ENCODE results near the gene THAP3.

THAP3 gene, protein sequence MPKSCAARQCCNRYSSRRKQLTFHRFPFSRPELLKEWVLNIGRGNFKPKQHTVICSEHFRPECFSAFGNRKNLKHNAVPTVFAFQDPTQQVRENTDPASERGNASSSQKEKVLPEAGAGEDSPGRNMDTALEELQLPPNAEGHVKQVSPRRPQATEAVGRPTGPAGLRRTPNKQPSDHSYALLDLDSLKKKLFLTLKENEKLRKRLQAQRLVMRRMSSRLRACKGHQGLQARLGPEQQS

DNA sequence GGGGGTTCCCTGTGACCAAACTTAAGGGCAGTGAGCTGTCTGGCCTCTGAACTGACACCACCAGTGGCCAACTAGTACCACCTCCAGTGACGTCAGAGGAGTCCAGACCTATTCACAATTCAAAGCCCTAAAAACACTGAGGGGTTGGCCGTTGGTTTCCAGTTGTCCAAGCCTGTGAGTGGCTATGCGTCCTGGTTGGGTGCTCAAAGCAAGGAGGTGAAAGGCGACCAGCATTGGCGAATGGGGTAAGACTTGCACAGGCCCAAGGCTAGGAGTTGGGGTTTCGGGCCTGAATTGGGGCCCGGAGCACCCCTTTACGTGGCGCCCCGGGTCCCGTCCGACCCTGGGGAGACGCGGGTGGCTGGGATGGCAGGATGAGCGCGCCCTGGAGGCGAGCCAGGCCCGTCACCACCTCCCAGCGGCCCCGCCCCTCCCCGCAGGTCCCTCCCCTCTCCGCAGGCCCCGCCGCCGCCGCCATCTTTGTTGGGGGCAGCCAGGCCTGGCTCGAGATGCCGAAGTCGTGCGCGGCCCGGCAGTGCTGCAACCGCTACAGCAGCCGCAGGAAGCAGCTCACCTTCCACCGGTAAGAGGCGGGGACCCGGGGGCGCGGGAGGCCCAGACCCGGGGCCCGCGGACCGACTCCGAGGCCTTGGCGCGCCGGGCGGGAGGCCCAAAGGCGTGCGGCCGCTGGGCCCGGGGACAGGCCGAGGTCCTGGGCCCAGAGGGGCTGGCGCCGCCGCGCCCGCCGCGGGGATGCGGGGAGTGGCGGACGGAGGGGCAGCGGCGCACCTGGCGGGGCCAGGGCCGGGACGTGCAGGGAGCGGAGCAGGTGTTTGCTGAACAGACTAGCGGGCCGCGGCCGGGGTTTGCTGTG lies at the start of gene THAP3:
TSS of gene THAP3 (plus strand) at position 159 of the 874 bp plus-strand sequence. CDS start at position 510, 351 bp downstream.
- DNase-seq: peak; percentile 91
- Mint-ChIP-seq H3K27me3 (no peaks in the 10 kb centered on the region), H3K4me3 (peak within 1 kb of the TSS; percentile 87), H3K27ac (peak within 1 kb of the TSS; percentile 81), H3K4me1 (peaks cover 31% of the 10 kb centered on the region), H3K36me3 (ENCODE audit: low read depth) (peaks cover 16% of the 10 kb centered on the region), H3K9me3 (no peaks in the 10 kb centered on the region)
- peak; percentile 92 for ATAC-seq

DNA sequence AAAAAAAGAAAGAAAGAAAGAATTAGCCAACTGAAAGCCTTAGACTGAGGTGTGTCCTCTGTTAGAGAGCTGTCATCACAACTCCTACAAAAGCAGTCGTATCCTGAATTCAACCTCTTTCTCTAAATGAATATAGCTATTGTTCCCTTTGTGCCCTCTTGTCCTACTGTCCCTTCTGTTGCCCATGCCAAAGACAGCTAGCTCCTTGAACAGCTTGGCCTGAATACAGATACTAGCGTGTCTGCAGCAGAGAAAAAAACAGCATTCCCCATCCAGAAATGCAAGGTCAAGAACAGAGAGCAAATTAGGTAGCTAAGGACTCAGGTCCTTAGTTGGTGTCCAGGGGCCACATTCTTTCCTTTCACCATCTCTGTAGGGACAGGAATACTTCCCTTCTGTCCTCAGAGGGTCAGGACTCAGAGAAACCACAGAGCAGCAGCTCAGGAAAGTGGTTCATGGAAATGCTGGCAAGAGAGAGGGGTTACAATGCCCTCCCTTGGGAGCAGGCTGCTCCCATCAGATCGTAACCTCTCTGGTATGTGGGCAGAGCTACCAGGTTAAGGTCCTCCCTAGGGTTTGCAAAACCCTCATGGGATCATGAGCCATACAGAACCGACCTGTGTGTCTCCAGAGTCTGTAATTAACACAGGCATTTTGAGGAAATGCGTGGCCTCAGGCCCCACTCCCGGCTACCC lies 46.7 kb upstream of the THAP3 start:
- H3K36me3 Mint-ChIP-seq (ENCODE audit: low read depth): peaks cover 6% of the 10 kb centered on the region
- H3K4me3 Mint-ChIP-seq: no peak overlapping the region
- no peak overlapping the region for H3K27ac Mint-ChIP-seq
- no peak for DNase-seq
- ATAC-seq: no peak
- no peaks in the 10 kb centered on the region for H3K27me3 Mint-ChIP-seq
- H3K9me3 Mint-ChIP-seq: no peaks in the 10 kb centered on the region
- H3K4me1 Mint-ChIP-seq: peaks cover 31% of the 10 kb centered on the region

DNA sequence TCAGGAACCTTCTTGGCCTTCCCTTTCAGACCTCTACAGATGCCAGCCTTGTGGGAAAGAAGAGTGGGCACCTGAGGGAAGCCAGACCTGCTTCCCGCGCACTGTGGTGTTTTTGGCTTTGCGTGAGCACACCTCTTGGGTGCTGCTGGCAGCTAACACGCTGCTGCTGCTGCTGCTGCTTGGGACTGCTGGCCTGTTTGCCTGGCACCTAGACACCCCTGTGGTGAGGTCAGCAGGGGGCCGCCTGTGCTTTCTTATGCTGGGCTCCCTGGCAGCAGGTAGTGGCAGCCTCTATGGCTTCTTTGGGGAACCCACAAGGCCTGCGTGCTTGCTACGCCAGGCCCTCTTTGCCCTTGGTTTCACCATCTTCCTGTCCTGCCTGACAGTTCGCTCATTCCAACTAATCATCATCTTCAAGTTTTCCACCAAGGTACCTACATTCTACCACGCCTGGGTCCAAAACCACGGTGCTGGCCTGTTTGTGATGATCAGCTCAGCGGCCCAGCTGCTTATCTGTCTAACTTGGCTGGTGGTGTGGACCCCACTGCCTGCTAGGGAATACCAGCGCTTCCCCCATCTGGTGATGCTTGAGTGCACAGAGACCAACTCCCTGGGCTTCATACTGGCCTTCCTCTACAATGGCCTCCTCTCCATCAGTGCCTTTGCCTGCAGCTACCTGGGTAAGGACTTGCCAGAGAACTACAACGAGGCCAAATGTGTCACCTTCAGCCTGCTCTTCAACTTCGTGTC lies 45.9 kb upstream of the THAP3 start:
- Mint-ChIP-seq H3K9me3 (no peaks in the 10 kb centered on the region), H3K27ac (peak overlapping the region; percentile 94), H3K4me3 (peak overlapping the region; percentile 89), H3K36me3 (ENCODE audit: low read depth) (peaks cover 6% of the 10 kb centered on the region), H3K4me1 (peaks cover 31% of the 10 kb centered on the region), H3K27me3 (no peaks in the 10 kb centered on the region)
- ATAC-seq (no peak), DNase-seq (no peak)

DNA sequence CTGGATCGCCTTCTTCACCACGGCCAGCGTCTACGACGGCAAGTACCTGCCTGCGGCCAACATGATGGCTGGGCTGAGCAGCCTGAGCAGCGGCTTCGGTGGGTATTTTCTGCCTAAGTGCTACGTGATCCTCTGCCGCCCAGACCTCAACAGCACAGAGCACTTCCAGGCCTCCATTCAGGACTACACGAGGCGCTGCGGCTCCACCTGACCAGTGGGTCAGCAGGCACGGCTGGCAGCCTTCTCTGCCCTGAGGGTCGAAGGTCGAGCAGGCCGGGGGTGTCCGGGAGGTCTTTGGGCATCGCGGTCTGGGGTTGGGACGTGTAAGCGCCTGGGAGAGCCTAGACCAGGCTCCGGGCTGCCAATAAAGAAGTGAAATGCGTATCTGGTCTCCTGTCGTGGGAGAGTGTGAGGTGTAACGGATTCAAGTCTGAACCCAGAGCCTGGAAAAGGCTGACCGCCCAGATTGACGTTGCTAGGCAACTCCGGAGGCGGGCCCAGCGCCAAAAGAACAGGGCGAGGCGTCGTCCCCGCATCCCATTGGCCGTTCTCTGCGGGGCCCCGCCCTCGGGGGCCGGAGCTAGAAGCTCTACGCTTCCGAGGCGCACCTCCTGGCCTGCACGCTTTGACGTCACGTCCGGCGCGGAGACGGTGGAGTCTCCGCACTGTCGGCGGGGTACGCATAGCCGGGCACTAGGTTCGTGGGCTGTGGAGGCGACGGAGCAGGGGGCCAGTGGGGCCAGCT lies 45.1 kb upstream of the THAP3 start, which contains the start of gene ZBTB48:
TSS of gene ZBTB48 (plus strand) at position 621 of the 745 bp plus-strand sequence. CDS start 616 bp downstream, outside the sequence.
- peak within 1 kb of the TSS; percentile 89 for H3K4me3 Mint-ChIP-seq
- peaks cover 31% of the 10 kb centered on the region for H3K4me1 Mint-ChIP-seq
- H3K9me3 Mint-ChIP-seq: no peaks in the 10 kb centered on the region
- peaks cover 6% of the 10 kb centered on the region for H3K36me3 Mint-ChIP-seq (ENCODE audit: low read depth)
- no peaks in the 10 kb centered on the region for H3K27me3 Mint-ChIP-seq
- peak; percentile 99 for ATAC-seq
- H3K27ac Mint-ChIP-seq: peak within 1 kb of the TSS; percentile 94
- DNase-seq: peak; percentile 98

DNA sequence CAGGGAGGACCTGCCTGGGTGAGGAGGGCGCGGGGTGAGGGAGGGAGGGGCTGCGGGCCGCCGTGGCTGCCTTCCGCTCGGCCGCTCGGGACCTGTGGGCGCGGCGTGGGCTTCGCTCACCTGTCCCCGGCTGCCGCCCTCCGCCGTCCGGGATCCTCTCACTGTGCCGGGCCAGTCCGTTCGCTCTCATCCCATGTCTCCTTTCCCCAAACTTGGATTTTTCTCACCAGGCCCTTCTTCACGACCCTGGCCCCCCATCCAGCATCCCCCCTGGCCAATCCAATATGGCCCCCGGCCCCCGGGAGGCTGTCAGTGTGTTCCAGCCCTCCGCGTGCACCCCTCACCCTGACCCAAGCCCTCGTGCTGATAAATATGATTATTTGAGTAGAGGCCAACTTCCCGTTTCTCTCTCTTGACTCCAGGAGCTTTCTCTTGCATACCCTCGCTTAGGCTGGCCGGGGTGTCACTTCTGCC lies 44.5 kb upstream of the THAP3 start:
- Mint-ChIP-seq H3K4me1 (peaks cover 31% of the 10 kb centered on the region), H3K36me3 (ENCODE audit: low read depth) (peaks cover 6% of the 10 kb centered on the region), H3K27me3 (no peaks in the 10 kb centered on the region), H3K9me3 (no peaks in the 10 kb centered on the region), H3K4me3 (peak overlapping the region; percentile 89), H3K27ac (peak overlapping the region; percentile 94)
- ATAC-seq (no peak), DNase-seq (no peak)

DNA sequence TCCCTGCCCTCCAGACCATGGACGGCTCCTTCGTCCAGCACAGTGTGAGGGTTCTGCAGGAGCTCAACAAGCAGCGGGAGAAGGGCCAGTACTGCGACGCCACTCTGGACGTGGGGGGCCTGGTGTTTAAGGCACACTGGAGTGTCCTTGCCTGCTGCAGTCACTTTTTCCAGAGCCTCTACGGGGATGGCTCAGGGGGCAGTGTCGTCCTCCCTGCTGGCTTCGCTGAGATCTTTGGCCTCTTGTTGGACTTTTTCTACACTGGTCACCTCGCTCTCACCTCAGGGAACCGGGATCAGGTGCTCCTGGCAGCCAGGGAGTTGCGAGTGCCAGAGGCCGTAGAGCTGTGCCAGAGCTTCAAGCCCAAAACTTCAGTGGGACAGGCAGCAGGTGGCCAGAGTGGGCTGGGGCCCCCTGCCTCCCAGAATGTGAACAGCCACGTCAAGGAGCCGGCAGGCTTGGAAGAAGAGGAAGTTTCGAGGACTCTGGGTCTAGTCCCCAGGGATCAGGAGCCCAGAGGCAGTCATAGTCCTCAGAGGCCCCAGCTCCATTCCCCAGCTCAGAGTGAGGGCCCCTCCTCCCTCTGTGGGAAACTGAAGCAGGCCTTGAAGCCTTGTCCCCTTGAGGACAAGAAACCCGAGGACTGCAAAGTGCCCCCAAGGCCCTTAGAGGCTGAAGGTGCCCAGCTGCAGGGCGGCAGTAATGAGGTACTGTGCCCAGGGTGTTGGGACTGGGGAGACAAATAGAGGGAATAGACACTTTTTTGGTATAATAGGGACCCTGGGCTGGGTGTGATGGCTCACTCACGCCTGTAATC lies 43.9 kb upstream of the THAP3 start:
- H3K4me3 Mint-ChIP-seq: peak overlapping the region; percentile 89
- no peak for DNase-seq
- peaks cover 6% of the 10 kb centered on the region for H3K36me3 Mint-ChIP-seq (ENCODE audit: low read depth)
- peaks cover 31% of the 10 kb centered on the region for H3K4me1 Mint-ChIP-seq
- no peaks in the 10 kb centered on the region for H3K9me3 Mint-ChIP-seq
- no peak for ATAC-seq
- H3K27me3 Mint-ChIP-seq: no peaks in the 10 kb centered on the region
- peak overlapping the region; percentile 94 for H3K27ac Mint-ChIP-seq

DNA sequence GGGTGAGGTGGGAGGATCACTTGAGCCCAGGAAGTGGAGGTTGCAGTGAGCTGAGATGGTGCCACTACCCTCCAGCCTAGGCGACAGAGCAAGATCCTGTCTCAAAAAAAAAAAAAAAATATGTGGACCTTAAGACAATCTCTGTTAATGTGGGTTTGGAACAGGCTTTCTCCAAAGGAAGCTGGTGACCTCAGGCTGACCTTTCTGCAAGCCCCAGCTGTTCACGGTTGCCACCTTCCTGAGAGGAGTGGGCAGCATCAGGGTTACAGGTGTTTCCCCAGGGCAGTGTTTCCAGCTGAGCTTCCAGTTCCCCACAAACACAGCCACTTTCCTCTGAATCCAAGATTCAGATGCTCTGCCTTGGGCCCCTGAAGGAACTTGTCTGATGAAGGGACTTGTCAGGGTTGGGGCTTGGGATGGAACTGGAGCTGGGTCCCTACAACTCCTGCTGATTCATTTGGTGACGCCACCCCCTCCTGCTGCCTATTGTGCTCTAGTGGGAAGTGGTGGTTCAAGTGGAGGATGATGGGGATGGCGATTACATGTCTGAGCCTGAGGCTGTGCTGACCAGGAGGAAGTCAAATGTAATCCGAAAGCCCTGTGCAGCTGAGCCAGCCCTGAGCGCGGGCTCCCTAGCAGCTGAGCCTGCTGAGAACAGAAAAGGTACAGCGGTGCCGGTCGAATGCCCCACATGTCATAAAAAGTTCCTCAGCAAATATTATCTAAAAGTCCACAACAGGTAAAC lies 42.9 kb upstream of the THAP3 start:
- Mint-ChIP-seq H3K27me3 (no peaks in the 10 kb centered on the region), H3K27ac (peak overlapping the region; percentile 40), H3K36me3 (ENCODE audit: low read depth) (peaks cover 6% of the 10 kb centered on the region), H3K9me3 (no peaks in the 10 kb centered on the region), H3K4me3 (peak overlapping the region; percentile 89), H3K4me1 (peaks cover 31% of the 10 kb centered on the region)
- no peak for DNase-seq
- no peak for ATAC-seq

DNA sequence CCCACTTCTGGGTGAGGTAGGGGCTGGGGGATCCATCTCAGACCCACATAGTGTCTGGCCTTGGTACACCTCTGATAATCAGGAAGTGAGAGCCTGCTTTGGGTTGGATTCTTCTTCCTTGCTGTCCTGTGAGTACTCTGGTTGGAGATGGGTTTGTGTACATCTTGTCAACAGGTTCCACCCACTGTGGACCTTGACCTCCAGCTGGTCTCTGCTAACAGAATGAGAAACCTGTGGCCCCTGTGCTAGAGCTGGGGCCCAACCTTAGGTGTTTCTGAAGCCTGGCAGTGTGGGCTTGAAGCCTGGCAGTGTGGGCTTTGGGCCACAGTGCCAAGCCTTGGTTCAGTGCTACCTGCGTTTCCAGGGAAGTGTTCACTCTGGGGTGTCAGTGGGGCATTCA lies 42.3 kb upstream of the THAP3 start:
- no peak for ATAC-seq
- H3K36me3 Mint-ChIP-seq (ENCODE audit: low read depth): peaks cover 6% of the 10 kb centered on the region

DNA sequence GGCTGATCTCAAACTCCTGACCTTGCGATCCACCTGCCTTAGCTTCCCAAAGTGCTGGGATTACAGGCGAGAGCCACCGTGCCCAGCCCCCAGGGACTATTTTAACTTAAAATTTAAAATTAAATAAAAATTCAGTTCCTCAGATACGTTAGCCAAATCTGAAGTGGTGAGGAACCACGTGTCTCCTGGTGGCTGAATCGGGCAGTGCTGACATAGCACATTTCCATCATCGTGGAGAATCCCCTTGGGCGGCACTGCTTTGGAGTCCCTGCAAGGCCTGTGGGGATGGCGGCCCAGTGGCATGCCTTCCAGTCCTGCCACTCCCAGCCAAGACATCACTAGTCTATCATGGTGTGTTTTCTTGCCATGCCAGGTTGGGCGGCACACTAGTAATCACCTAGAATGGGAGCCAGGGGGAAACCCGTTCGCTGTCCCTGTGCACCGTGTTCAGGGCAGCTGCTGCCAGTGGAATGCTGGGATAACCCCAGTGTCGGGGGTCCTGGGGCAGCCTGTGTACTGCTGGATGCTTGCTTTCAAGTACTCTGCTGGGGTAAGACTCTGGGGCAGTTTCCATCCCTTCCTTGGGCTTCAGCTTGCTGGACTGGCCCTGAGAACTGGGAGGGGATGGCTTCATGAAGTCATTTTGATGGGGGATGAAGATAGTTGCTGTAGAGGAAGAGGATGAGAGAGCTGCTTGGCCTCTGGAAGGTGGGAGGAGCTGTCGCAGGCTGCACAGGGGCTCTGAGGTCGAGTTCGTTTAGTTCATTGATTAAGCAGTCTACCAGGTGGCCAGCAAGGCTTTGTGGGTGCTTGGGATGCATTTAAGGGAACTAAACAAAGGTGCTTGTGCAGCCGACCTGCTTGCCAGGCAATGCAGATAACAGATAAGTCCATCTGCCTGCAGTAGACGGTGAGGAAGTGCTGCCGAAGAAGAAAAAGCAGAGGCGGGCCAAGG lies 40.3 kb upstream of the THAP3 start:
- no peaks in the 10 kb centered on the region for H3K27me3 Mint-ChIP-seq
- H3K4me3 Mint-ChIP-seq: no peak overlapping the region
- H3K27ac Mint-ChIP-seq: no peak overlapping the region
- no peak for ATAC-seq
- H3K4me1 Mint-ChIP-seq: peaks cover 29% of the 10 kb centered on the region
- DNase-seq: no peak
- peaks cover 10% of the 10 kb centered on the region for H3K36me3 Mint-ChIP-seq (ENCODE audit: low read depth)
- no peaks in the 10 kb centered on the region for H3K9me3 Mint-ChIP-seq

More for the DNA sequence above, 42.3 kb upstream of the THAP3 start:
- peak overlapping the region; percentile 3 for H3K4me3 Mint-ChIP-seq
- no peak overlapping the region for H3K27ac Mint-ChIP-seq
- H3K9me3 Mint-ChIP-seq: no peaks in the 10 kb centered on the region
- peaks cover 31% of the 10 kb centered on the region for H3K4me1 Mint-ChIP-seq
- no peak for DNase-seq
- no peaks in the 10 kb centered on the region for H3K27me3 Mint-ChIP-seq

DNA sequence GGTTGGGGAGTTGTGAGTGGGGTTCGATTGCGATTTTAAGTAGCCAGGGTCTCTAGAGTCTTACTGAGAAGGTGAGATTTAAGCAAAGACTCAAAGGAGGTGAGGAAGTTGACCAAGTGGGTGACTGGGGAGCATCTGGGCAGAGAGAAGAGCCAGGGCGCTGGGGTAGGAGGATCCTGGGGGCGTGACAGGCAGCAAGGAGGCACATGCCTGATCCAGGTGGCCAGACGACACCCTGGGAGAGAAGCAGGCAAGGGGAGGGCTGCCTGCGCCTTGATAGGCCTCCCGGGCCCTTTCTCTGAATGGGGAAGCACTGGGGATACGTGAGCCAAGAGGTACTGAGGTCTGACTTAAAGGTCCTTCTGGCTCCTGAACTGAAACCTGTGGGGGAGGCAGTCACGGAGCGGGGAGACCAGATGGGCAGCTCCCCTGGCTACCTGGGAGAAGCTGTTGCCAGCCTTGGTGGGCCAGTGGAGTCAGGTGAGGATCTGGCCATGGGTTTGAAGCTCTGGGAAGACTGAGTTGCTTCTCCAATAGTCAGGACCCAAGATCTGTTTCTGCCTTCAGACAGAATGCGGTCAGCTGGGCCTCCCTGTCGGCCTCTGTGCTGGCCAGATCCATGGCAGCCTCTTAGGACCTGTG lies 39.5 kb upstream of the THAP3 start:
- H3K36me3 Mint-ChIP-seq (ENCODE audit: low read depth): peaks cover 10% of the 10 kb centered on the region
- no peak for DNase-seq

DNA sequence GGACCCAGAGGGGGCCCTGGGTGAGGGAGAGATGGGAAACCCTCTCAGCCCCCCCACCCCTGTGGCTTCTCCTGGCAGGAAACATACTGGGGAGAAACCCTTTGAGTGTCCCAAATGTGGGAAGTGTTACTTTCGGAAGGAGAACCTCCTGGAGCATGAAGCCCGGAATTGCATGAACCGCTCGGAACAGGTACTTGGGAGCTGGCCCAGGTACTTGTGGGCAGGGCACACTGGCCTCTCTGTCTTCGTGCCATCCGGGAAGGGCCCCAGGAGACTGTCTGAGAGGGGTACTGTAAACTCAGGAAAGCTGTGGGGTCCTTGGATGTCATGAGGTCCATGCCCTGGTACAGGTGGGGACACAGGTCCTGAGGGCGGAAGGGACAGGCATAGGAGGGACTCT lies 38.8 kb upstream of the THAP3 start:
- Mint-ChIP-seq H3K27me3 (no peaks in the 10 kb centered on the region), H3K4me3 (no peak overlapping the region), H3K27ac (no peak overlapping the region), H3K4me1 (peaks cover 21% of the 10 kb centered on the region), H3K9me3 (no peaks in the 10 kb centered on the region), H3K36me3 (ENCODE audit: low read depth) (peaks cover 10% of the 10 kb centered on the region)
- DNase-seq (no peak), ATAC-seq (no peak)

More for the DNA sequence above, 39.5 kb upstream of the THAP3 start:
- Mint-ChIP-seq H3K4me3 (no peak overlapping the region), H3K9me3 (no peaks in the 10 kb centered on the region), H3K27me3 (no peaks in the 10 kb centered on the region), H3K27ac (no peak overlapping the region), H3K4me1 (peaks cover 23% of the 10 kb centered on the region)
- no peak for ATAC-seq

Measured in activated naive CD8-positive, alpha-beta T cell treated with anti-CD3 and anti-CD28 coated beads, Interleukin-2, amount 50 U/mL, for 24 hours (primary cell).